HEK293 (cell line): ENCODE data around the gene COL5A1.

Source experiments
- GFI1B ChIP-seq: fragments of 450-650 bp; formaldehyde crosslinking; IDR thresholded peaks from 2 replicates; pipeline ENCODE4 v1.5.1; 2016; ENCODE audit warnings: missing biosample characterization, missing genetic modification characterization
- KLF9 ChIP-seq: fragments of 450-650 bp; formaldehyde crosslinking; IDR thresholded peaks from 2 replicates; pipeline ENCODE4 v1.5.1; 2016; ENCODE audit warnings: missing biosample characterization, missing genetic modification characterization, low read depth
- OVOL3 ChIP-seq: fragments of 450-650 bp; formaldehyde crosslinking; IDR thresholded peaks from 2 replicates; pipeline ENCODE4 v1.5.1; 2016; ENCODE audit warnings: missing biosample characterization, missing genetic modification characterization
- TCF7L2 ChIP-seq: IDR thresholded peaks from 2 replicates; pipeline ENCODE4 v1.6.1; 2011; ENCODE audit warnings: low read depth, mild to moderate bottlenecking, inconsistent platforms, low read length, moderate library complexity, borderline replicate concordance
- ZBTB20 ChIP-seq: fragments of 450-650 bp; formaldehyde crosslinking; IDR thresholded peaks from 2 replicates; pipeline ENCODE4 v1.5.1; 2016; ENCODE audit warnings: missing biosample characterization, missing genetic modification characterization
- ZNF138 ChIP-seq: fragments of 450-650 bp; formaldehyde crosslinking; IDR thresholded peaks from 2 replicates; pipeline ENCODE4 v1.5.1; 2016; ENCODE audit warnings: missing biosample characterization, missing genetic modification characterization, borderline replicate concordance
- ZNF16 ChIP-seq: fragments of 450-650 bp; formaldehyde crosslinking; IDR thresholded peaks from 2 replicates; pipeline ENCODE4 v1.5.1; 2016; ENCODE audit warnings: low read depth, missing biosample characterization, missing genetic modification characterization
- ZNF202 ChIP-seq: fragments of 450-650 bp; formaldehyde crosslinking; IDR thresholded peaks from 2 replicates; pipeline ENCODE4 v1.5.1; 2016; ENCODE audit warnings: missing biosample characterization, missing genetic modification characterization, borderline replicate concordance
- ZNF274 ChIP-seq, 2 experiments: fragments of 200-500 bp in 1 of 2; fragments of 450-650 bp in 1 of 2; sonication (Bioruptor generic) in 1 of 2; formaldehyde crosslinking in 1 of 2; IDR thresholded peaks; 2 replicates each; pipeline versions ENCODE4 v1.5.1 to v1.6.1; 2014 to 2016; ENCODE audit warnings: borderline replicate concordance in 1 of 2, inconsistent platforms in 1 of 2, low read length in 1 of 2, missing biosample characterization in 1 of 2, missing genetic modification characterization in 1 of 2
- ZNF777 ChIP-seq: fragments of 450-650 bp; formaldehyde crosslinking; IDR thresholded peaks from 2 replicates; pipeline ENCODE4 v1.5.1; 2017; ENCODE audit warnings: missing biosample characterization, missing genetic modification characterization, borderline replicate concordance
- TF ChIP-seq, protein P1 (sequence below): fragments of 450-650 bp; formaldehyde crosslinking; IDR thresholded peaks from 2 replicates; pipeline ENCODE4 v1.5.1; 2016; ENCODE audit warnings: missing biosample characterization, missing genetic modification characterization
- TF ChIP-seq, protein P2 (sequence below): fragments of 450-650 bp; formaldehyde crosslinking; IDR thresholded peaks from 2 replicates; pipeline ENCODE4 v1.5.1; 2016; ENCODE audit warnings: missing biosample characterization, missing genetic modification characterization, borderline replicate concordance
- TF ChIP-seq, protein P3 (sequence below): fragments of 450-650 bp; formaldehyde crosslinking; IDR thresholded peaks from 2 replicates; pipeline ENCODE4 v1.5.1; 2016; ENCODE audit warnings: missing biosample characterization, missing genetic modification characterization

DNA sequence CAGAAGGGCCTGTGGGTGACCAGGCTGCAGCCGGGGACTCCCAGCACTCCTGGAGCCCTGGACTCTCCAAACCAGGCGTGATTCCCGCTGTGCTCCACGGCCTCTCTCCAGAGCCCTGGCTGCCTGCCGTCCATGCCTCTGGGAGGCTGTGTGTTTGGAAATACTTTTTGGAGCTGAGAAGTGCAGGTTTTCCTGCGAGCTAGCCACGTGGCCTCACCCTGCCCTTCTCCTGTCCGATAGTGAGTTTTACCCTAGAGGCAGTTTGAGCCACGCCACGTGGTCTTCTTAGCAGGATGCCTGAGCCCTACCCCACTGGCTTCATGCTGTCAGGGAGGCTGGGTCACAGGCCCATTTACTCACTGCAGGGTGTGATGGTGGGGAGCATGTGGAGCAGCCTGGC is 71.3 kb downstream of the COL5A1 start:
- TF ChIP-seq, protein P1, sequence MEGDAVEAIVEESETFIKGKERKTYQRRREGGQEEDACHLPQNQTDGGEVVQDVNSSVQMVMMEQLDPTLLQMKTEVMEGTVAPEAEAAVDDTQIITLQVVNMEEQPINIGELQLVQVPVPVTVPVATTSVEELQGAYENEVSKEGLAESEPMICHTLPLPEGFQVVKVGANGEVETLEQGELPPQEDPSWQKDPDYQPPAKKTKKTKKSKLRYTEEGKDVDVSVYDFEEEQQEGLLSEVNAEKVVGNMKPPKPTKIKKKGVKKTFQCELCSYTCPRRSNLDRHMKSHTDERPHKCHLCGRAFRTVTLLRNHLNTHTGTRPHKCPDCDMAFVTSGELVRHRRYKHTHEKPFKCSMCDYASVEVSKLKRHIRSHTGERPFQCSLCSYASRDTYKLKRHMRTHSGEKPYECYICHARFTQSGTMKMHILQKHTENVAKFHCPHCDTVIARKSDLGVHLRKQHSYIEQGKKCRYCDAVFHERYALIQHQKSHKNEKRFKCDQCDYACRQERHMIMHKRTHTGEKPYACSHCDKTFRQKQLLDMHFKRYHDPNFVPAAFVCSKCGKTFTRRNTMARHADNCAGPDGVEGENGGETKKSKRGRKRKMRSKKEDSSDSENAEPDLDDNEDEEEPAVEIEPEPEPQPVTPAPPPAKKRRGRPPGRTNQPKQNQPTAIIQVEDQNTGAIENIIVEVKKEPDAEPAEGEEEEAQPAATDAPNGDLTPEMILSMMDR (tag by site-specific recombination) = no peak
- TF ChIP-seq ZNF138 (tag by site-specific recombination) = no peak
- TF ChIP-seq, protein P2, sequence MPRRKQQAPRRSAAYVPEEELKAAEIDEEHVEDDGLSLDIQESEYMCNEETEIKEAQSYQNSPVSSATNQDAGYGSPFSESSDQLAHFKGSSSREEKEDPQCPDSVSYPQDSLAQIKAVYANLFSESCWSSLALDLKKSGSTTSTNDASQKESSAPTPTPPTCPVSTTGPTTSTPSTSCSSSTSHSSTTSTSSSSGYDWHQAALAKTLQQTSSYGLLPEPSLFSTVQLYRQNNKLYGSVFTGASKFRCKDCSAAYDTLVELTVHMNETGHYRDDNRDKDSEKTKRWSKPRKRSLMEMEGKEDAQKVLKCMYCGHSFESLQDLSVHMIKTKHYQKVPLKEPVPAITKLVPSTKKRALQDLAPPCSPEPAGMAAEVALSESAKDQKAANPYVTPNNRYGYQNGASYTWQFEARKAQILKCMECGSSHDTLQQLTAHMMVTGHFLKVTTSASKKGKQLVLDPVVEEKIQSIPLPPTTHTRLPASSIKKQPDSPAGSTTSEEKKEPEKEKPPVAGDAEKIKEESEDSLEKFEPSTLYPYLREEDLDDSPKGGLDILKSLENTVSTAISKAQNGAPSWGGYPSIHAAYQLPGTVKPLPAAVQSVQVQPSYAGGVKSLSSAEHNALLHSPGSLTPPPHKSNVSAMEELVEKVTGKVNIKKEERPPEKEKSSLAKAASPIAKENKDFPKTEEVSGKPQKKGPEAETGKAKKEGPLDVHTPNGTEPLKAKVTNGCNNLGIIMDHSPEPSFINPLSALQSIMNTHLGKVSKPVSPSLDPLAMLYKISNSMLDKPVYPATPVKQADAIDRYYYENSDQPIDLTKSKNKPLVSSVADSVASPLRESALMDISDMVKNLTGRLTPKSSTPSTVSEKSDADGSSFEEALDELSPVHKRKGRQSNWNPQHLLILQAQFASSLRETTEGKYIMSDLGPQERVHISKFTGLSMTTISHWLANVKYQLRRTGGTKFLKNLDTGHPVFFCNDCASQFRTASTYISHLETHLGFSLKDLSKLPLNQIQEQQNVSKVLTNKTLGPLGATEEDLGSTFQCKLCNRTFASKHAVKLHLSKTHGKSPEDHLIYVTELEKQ (tag by site-specific recombination) = no peak
- no peak for TF ChIP-seq GFI1B (tag by site-specific recombination)
- no peak for TF ChIP-seq ZBTB20 (tag by site-specific recombination)
- TF ChIP-seq ZNF274 (IDR thresholded peaks at IDR 0.05; ENCODE audit: low read length) = no peak
- no peak for TF ChIP-seq ZNF274 (tag by site-specific recombination; IDR thresholded peaks at IDR 0.05; ENCODE audit: borderline replicate concordance)
- no peak for TF ChIP-seq ZNF16 (tag by site-specific recombination)
- TF ChIP-seq, protein P3, sequence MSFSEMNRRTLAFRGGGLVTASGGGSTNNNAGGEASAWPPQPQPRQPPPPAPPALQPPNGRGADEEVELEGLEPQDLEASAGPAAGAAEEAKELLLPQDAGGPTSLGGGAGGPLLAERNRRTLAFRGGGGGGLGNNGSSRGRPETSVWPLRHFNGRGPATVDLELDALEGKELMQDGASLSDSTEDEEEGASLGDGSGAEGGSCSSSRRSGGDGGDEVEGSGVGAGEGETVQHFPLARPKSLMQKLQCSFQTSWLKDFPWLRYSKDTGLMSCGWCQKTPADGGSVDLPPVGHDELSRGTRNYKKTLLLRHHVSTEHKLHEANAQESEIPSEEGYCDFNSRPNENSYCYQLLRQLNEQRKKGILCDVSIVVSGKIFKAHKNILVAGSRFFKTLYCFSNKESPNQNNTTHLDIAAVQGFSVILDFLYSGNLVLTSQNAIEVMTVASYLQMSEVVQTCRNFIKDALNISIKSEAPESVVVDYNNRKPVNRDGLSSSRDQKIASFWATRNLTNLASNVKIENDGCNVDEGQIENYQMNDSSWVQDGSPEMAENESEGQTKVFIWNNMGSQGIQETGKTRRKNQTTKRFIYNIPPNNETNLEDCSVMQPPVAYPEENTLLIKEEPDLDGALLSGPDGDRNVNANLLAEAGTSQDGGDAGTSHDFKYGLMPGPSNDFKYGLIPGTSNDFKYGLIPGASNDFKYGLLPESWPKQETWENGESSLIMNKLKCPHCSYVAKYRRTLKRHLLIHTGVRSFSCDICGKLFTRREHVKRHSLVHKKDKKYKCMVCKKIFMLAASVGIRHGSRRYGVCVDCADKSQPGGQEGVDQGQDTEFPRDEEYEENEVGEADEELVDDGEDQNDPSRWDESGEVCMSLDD (tag by site-specific recombination) = no peak
- TF ChIP-seq ZNF777 (tag by site-specific recombination) = no peak
- TF ChIP-seq TCF7L2 = no peak
- TF ChIP-seq OVOL3 (tag by site-specific recombination) = no peak
- no peak for TF ChIP-seq KLF9
- no peak for TF ChIP-seq ZNF202 (tag by site-specific recombination)
